HG03060 (cell line): Measurements from ENCODE around the gene CNTNAP3.
"Not testable (repeated sequence)": the region's sequence is repeated elsewhere in the genome, so short reads cannot be mapped to it uniquely, and the experiment has no call there.

ENCODE experiments used
- ATAC-seq: cut with Tn5 transposase; IDR thresholded peaks from one replicate; pipeline ENCODE4 v1.9.1; 2021; ENCODE audit warnings: low read depth, moderate number of reproducible peaks; ENCODE audit not compliant: unreplicated experiment

CNTNAP3 gene

DNA sequence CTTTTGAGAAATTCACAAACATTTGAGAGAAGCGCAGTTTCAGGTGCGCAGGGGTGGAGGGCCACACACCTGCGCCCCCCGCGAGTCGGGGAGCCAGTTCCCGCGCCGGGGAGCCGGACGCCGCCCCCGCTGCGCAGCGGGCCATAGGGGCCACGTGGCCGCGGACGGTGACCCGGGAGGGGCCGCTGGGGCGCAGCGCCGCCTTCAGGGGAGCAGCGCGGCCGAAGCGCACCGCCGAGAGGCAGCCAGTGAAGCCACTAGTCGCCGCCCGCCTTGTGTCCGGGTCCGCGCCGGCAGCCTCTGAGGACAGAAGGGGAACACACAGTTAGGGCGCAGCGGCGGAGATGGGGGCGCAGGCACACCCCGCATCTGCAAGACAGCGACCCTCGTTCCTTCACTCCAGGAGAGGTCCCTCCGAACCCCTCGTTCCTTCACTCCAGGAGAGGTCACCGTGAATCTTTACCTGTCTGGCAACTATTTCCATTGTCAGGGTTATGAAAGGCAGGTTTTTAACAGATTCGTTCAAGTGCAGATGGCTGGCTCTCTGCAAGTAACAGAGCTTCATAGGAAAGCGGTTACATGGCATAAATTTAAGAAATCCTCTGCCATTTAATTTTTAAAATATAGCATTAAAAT lies 209.2 kb downstream of the CNTNAP3 start:
- ATAC-seq = not testable (repeated sequence)

DNA sequence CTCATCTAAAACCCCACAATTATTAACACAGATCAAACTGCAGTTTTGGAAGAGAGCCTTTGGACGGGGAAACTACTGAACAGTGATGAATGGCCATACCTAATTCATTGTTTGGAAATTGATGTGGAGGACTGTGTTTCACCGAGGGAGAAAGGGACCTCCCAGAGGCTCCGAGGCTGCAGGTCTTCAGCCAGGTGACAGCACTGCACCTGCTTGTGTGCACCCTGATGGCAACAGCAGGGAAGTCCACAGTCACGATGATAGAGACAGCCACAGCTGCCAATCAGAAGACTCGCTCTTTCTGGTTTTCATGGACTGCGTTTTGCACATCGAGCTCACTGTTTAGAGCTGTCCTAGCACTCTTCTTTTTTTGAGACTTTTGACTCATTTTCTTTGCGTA lies 214.4 kb downstream of the CNTNAP3 start:
- not testable (repeated sequence) for ATAC-seq

DNA sequence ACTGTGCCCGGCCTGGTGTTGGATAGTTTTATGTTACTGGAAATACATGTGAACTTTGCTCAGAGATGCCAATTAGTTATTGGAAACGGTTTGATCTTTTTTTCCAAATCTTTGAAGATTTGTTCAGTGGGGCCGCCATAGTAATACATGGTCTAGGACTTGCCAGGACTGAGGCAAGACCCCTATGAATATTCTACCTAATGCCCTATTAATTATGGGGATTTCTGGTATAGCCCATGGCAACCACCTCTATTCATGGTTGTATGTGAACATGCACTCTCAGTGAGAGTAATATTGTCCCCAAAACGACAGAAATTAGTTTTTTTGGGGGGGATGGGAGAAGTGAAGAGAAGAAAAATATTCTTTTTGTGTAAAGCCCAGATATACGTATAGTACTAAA lies 220.3 kb downstream of the CNTNAP3 start:
- ATAC-seq = not testable (repeated sequence)

DNA sequence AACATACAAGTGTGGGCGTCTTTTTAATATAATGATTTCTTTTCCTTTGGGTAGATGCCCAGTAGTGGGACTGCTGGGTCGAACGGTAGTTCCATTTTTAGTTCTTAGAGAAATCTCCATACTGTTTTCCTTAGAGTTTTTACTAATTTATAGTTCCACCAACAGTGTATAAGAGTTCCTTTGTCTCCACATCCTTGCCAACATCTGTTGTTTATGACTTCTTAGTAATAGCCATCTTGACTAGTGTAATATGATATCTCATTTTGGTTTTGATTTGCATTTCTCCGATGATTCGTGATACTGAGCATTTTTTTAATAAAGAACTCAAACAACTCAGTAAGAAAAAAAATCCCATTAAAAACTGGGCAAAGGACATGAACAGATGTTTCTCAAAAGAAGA lies 225.0 kb downstream of the CNTNAP3 start:
- not testable (repeated sequence) for ATAC-seq

DNA sequence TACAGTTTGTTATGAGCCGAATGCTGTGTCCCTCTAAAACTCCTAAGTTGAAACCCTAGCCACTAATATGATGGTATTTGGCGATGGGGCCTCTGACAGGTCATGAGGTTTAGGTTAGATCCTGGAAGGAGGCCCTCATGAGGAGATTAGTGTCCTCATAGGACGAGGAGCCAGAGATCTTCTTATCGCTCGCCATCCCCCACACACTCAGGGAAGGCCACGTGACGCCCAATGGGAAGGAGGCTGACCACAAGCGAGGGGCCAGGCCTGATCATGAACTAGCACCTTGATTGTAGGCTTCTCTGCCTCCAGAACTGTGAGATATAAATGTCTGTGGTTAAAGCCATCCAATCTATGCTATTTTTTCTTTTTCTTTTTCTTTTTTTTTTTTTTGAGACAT lies 233.5 kb downstream of the CNTNAP3 start:
- not testable (repeated sequence) for ATAC-seq

DNA sequence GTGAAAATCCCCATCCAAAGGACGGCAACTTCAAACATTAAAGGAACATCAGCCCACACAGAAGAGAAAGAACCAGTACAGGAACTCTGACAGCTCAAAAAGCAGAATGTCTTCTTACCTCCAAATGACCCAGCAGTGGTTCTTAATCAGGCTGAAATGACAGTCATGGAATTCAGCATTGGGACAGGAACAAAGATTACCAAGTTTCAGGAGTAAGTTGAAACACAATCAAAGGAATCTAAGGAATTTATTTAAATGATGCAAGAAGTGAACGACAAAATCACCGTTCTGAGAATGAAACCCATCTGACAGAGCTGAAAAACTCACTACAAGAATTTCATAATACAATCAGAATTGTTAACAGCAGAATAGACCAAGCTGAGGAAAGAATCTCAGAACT lies 241.1 kb downstream of the CNTNAP3 start:
- not testable (repeated sequence) for ATAC-seq

DNA sequence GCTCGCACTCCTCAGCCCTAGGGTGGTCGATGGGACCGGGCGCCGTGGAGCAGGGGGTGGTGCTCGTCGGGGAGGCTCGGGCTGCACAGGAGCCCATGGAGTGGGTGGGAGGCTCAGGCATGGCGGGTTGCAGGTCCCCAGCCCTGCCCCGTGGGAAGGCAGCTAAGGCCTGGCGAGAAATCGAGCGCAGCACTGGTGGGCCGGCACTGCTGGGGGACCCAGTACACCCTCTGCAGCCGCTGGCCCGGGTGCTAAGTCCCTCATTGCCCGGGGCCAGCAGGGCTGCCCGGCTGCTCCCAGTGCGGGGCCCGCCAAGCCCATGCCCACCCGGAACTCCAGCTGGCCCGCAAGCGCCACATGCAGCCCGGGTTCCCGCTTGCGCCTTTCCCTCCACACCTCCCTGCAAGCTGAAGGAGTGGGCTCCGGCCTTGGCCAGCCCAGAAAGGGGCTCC lies 245.6 kb downstream of the CNTNAP3 start:
- not testable (repeated sequence) for ATAC-seq

DNA sequence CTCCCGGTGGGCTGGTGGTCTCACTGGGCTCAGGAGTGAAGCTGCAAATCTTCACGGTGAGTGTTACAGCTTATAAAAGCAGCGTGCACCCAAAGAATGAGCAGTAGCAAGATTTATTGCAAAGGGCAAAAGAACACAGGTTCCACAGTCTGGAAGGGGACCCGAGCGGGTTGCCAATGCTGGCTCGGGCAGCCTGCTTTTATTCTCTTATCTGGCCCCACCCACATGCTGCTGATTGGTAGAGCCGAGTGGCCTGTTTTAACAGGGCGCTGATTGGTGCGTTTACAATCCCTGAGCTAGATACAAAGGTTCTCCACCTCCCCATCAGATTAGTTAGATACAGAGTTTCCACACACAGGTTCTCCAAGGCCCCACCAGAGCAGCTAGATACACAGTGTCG lies 246.2 kb downstream of the CNTNAP3 start:
- ATAC-seq = not testable (repeated sequence)

DNA sequence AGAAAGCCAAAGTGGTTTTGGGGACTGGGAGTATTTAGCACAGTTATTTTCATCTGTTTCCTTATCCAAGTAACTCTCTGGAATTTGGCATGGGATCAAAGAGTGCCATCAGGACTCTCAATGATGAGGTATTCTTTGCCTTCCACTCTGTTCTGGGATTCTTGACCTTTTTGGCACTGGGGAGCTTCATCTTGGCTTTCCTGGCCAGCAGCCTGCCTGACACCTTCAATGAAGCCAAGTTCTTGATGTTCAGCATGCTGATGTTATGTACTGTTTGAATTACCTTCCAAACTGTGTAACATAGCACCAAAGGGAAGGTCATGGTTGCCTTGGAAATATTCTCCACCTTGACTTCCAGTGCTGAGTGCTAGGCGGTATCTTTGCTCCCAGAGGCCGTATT lies 248.8 kb downstream of the CNTNAP3 start:
- not testable (repeated sequence) for ATAC-seq

DNA sequence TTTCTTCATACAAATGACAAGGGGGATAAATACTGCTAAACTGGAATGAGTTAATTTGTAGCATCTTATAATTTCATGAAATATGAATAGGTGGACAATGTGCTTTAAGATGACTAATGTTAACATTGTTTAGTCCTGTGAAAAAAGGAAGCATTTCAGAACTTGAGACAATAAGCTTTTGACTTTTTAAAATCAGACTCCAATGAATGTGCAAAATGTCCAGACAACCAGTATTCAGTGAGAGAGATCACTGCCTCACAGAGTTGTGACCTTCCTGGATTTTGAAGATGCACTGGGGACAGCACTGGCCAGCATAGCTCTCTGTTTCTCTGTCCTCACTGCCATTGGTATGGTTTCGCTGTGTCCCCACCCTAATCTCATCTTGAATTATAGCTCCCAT lies 249.7 kb downstream of the CNTNAP3 start:
- not testable (repeated sequence) for ATAC-seq

DNA sequence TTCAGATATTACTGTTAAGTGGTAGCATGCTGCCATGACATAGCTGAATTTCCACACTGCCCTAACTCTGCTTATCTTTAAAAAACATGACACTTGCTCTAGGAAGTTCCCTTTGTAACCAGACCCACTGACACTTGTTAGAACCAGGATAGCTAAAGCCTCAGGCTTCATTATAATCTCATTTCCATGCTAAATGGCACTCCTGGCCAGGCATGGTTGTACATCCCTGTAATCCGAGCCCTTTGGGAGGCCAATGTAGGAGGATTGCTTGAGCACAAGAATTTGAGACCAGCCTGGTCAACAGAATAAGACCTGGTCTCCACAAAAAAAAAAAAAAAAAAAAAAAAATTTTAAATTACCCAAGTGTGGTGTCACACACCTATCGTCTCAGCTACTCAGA lies 254.1 kb downstream of the CNTNAP3 start:
- ATAC-seq = not testable (repeated sequence)

DNA sequence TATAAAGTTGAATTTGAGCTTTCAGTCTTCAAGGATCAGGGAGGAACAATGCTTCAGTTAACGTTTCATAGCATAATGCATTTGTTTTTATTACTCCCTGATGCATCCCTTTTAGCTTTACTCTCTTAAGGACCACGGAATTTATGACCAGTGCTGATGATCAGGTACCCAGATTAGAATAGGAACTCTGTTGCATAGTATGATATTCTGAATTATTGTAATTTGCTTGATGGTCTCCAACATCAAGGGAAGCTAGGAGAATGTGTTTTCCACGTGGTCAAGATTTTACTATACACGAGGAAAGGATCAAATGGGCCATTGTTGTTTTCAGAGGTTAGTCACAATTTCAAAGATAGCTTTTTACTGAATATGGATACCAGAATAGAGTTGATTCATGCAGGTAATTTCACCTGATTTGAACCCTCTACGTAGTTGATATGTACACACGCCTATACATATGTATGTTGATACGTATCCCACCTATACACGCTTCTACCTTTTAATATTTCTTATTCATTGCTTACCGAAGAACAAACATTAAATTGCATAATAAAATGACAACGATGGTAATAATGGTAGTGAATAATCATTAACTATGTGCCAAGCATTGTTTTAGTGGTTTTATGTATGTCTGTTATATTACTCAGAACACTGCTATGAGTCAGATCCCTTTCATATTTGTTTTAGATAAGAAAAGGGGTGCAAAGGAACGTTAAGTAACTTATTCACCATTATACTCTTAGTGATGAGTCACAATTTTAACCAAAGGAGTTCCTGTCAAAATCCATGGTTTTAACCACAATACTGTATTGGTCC lies 257.6 kb downstream of the CNTNAP3 start:
- ATAC-seq = peak; percentile 54

DNA sequence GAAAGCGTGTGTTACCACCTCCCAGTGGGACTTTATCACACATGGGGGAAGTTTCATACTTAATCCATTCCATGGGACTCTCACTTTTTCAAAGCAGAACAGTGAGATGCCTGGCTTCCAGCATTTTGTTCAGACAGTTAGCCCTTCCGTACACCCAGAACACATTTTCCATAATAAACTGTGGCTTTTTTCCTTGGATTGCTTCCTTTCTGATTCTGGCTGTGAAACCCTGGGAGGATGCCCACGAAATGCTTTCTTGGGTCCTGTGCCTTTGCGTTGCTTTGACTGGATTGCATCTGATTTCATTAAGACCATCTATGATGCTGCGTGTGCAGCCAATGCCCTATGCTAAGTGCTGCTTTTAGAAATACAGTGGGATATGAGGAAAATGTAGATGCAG lies 259.1 kb downstream of the CNTNAP3 start:
- ATAC-seq = not testable (repeated sequence)

DNA sequence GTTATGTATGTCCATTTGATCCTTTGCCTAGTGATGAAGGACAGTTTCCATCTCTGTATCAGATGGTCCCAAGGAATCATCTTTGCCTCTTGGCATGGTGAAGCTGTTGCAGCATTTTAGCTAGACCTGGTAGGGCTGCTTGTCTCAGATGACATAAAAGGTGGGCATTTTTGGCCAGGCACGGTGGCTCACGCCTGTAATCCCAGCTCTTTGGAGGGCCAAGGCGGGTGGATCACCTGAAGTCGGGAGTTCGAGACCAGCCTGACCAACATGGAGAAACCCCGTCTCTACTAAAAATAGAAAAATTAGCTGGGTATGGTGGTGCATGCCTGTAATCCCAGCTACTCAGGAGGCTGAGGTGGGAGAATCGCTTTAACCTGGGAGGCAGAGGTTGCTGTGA lies 259.8 kb downstream of the CNTNAP3 start:
- not testable (repeated sequence) for ATAC-seq

DNA sequence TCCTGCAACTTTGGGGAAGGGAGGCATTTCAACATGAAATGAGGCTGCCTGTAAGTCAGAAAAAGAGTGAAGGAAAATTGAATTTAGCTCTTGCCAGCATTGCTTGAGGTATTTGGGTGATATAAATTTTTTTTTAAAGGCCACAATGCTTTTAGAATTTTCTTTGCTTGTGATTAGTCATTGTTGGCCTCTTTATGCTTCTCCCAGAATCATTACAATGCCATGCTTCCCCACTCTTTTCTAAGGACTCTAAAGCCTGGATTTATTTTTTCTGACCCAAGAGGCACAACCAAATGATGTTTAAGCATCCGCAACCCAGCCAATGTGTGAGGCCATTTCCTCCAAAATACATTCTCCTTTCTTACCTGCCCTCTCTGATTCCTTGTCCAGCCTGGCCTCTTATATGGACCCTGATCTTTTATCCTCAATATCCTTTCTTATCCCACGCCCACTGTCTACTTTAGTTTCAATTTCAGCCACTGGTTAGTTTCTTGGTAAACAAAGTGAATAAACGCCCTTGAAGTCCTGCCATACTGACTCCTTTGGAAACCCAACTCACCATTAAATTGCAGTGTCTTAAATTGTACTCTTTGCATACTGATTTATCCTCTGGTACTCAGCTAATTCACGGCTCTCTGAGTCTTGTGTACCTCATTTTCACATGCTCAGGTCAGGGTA lies 261.9 kb downstream of the CNTNAP3 start:
- ATAC-seq = not testable (repeated sequence)
